H9 (cell line): ENCODE results near the gene APPL2. TPM values are rescaled to one million over a fixed set of nuclear protein-coding genes. Genes with fewer than 3 reads are reported as not detected.

Experiments
- DNase-seq: peaks from one replicate; pipeline ENCODE4 v3.0.0-alpha.2; 2017
- H2AFZ ChIP-seq: one replicate; pipeline ENCODE4 v1.6.1; 2013; ENCODE audit warnings: mild to moderate bottlenecking, low read length, control low read depth, moderate library complexity
- H2AK5ac ChIP-seq: 2 replicates; pipeline ENCODE4 v1.6.1; 2013; ENCODE audit warnings: low read length, control low read depth, mixed read lengths; ENCODE audit not compliant: insufficient read length
- H2BK120ac ChIP-seq: one replicate; pipeline ENCODE4 v1.6.1; 2013; ENCODE audit warnings: low read depth, mild to moderate bottlenecking, low read length, control low read depth, inconsistent platforms; ENCODE audit not compliant: poor library complexity, severe bottlenecking
- H2BK12ac ChIP-seq: 2 replicates; pipeline ENCODE4 v1.6.1; 2013; ENCODE audit warnings: low read length, control low read depth, mixed read lengths, low read depth; ENCODE audit not compliant: insufficient read length
- H2BK15ac ChIP-seq: 2 replicates; pipeline ENCODE4 v1.6.1; 2013; ENCODE audit warnings: low read depth, low read length, control low read depth
- H2BK20ac ChIP-seq: one replicate; pipeline ENCODE4 v1.6.1; 2013; ENCODE audit warnings: low read depth, mild to moderate bottlenecking, low read length, control low read depth, inconsistent platforms; ENCODE audit not compliant: poor library complexity, severe bottlenecking
- H2BK5ac ChIP-seq: 2 replicates; pipeline ENCODE4 v1.6.1; 2013; ENCODE audit warnings: low read length, control low read depth, mixed read lengths; ENCODE audit not compliant: insufficient read length
- H3K14ac ChIP-seq: 2 replicates; pipeline ENCODE4 v1.6.1; 2013; ENCODE audit warnings: low read length, control low read depth; ENCODE audit not compliant: insufficient read depth
- H3K18ac ChIP-seq: 2 replicates; pipeline ENCODE4 v1.6.1; 2013; ENCODE audit warnings: low read depth, mild to moderate bottlenecking, mixed read lengths, low read length, control low read depth; ENCODE audit not compliant: insufficient read length
- H3K23ac ChIP-seq: 2 replicates; pipeline ENCODE4 v1.6.1; 2013; ENCODE audit warnings: low read length, control low read depth, mixed read lengths, low read depth; ENCODE audit not compliant: insufficient read length
- H3K23me2 ChIP-seq: 2 replicates; pipeline ENCODE4 v1.6.1; 2013; ENCODE audit warnings: low read depth, mild to moderate bottlenecking, mixed read lengths, low read length, control low read depth; ENCODE audit not compliant: insufficient read length, poor library complexity, severe bottlenecking
- H3K27ac ChIP-seq: 2 replicates; pipeline ENCODE4 v1.5.1; 2013; ENCODE audit warnings: low read length, control low read depth, mixed read lengths, low read depth; ENCODE audit not compliant: insufficient read length
- H3K27me3 ChIP-seq: 2 replicates; pipeline ENCODE4 v1.6.1; 2013; ENCODE audit warnings: low read length, control low read depth, inconsistent platforms; ENCODE audit not compliant: insufficient read depth
- H3K4ac ChIP-seq: 2 replicates; pipeline ENCODE4 v1.6.1; 2013; ENCODE audit warnings: low read depth, mild to moderate bottlenecking, control low read depth, inconsistent platforms, low read length, moderate library complexity
- H3K4me1 ChIP-seq: 2 replicates; pipeline ENCODE4 v1.6.1; 2013; ENCODE audit warnings: low read length, control low read depth, inconsistent platforms; ENCODE audit not compliant: insufficient read depth
- H3K4me2 ChIP-seq: 2 replicates; pipeline ENCODE4 v1.6.1; 2013; ENCODE audit warnings: low read length, control low read depth, mixed read lengths; ENCODE audit not compliant: insufficient read length, insufficient read depth
- H3K56ac ChIP-seq: 2 replicates; pipeline ENCODE4 v1.6.1; 2013; ENCODE audit warnings: low read depth, mild to moderate bottlenecking, mixed read lengths, low read length, control low read depth; ENCODE audit not compliant: insufficient read length
- H3K79me1 ChIP-seq: 2 replicates; pipeline ENCODE4 v1.6.1; 2013; ENCODE audit warnings: low read depth, mild to moderate bottlenecking, moderate library complexity, low read length, control low read depth, inconsistent platforms; ENCODE audit not compliant: insufficient read depth, poor library complexity, severe bottlenecking
- H3K79me2 ChIP-seq: 2 replicates; pipeline ENCODE4 v1.6.1; 2013; ENCODE audit warnings: low read length, control low read depth, inconsistent platforms; ENCODE audit not compliant: insufficient read depth
- H3K9ac ChIP-seq: 2 replicates; pipeline ENCODE4 v1.6.1; 2013; ENCODE audit warnings: low read length, control low read depth, mixed read lengths; ENCODE audit not compliant: insufficient read length; ENCODE audit errors: extremely low read depth
- H3K9me3 ChIP-seq: one replicate; pipeline ENCODE4 v1.6.1; 2013; ENCODE audit warnings: low read depth, low read length, inconsistent platforms; ENCODE audit not compliant: control insufficient read depth
- H3T11ph ChIP-seq: one replicate; pipeline ENCODE4 v1.6.1; 2013; ENCODE audit warnings: mild to moderate bottlenecking, low read length, control low read depth, inconsistent platforms
- H4K20me1 ChIP-seq: one replicate; pipeline ENCODE4 v1.6.1; 2013; ENCODE audit not compliant: control insufficient read depth, insufficient read length, insufficient read depth
- H4K5ac ChIP-seq: 2 replicates; pipeline ENCODE4 v1.6.1; 2013; ENCODE audit warnings: low read depth, mild to moderate bottlenecking, mixed read lengths, low read length, control low read depth; ENCODE audit not compliant: insufficient read length
- H4K8ac ChIP-seq: replicated peaks from 2 replicates; pipeline ENCODE4 v1.6.1; 2013; ENCODE audit warnings: low read length, control low read depth, mixed read lengths, low read depth; ENCODE audit not compliant: insufficient read length
- H4K91ac ChIP-seq: 2 replicates; pipeline ENCODE4 v1.6.1; 2013; ENCODE audit warnings: low read depth, mild to moderate bottlenecking, moderate library complexity, mixed read lengths, low read length, control low read depth; ENCODE audit not compliant: insufficient read length
- H3K27ac Mint-ChIP-seq, 3 experiments: 2 replicates in 2 of 3; 3 replicates in 1 of 3; pipeline ENCODE4 v1.8.0; 2020 to 2021; ENCODE audit warnings: mixed read lengths in 3 of 3, mild to moderate bottlenecking in 1 of 3, moderate library complexity in 1 of 3
- H3K27me3 Mint-ChIP-seq: 2 replicates; pipeline ENCODE4 v1.8.0; 2021; ENCODE audit warnings: low read depth, mild to moderate bottlenecking, moderate library complexity, mixed read lengths
- H3K36me3 Mint-ChIP-seq, 3 experiments: 2 replicates in 2 of 3; 3 replicates in 1 of 3; pipeline ENCODE4 v1.8.0; 2020 to 2021; ENCODE audit warnings: low read depth in 3 of 3, mixed read lengths in 3 of 3; ENCODE audit not compliant: insufficient read depth in 1 of 3
- H3K4me1 Mint-ChIP-seq, 2 experiments: 2 replicates each; pipeline ENCODE4 v1.8.0; 2020; ENCODE audit warnings: mixed read lengths in 2 of 2
- H3K4me3 Mint-ChIP-seq, 2 experiments: 2 replicates in 1 of 2; 3 replicates in 1 of 2; pipeline ENCODE4 v1.8.0; 2020 to 2021; ENCODE audit warnings: mild to moderate bottlenecking in 2 of 2, mixed read lengths in 2 of 2, moderate library complexity in 1 of 2
- H3K9me3 Mint-ChIP-seq, 2 experiments: 2 replicates in 1 of 2; 3 replicates in 1 of 2; pipeline ENCODE4 v1.8.0; 2020; ENCODE audit warnings: mild to moderate bottlenecking in 2 of 2, mixed read lengths in 2 of 2, moderate library complexity in 1 of 2
- CTCF ChIP-seq: fragments of 200-600 bp; sonication (generic); conservative IDR thresholded peaks from 3 replicates; pipeline ENCODE4 v1.8.0; 2021; ENCODE audit warnings: antibody characterized with exemption, mild to moderate bottlenecking
- WGBS: extraction: QIAGEN DNeasy Blood & Tissue Kit; methylation state at CpG from one replicate; pipeline ENCODE4 v1.1.7; 2013; ENCODE audit warnings: missing lambda C conversion rate, low lambda C conversion rate, mixed read lengths; ENCODE audit not compliant: insufficient read length; ENCODE audit errors: extremely low coverage; 5-methylcytosine and 5-hydroxymethylcytosine counted together
- total RNA-seq: library from RNA; stranded (reverse); gene quantifications from 2 replicates; pipeline ENCODE4 v1.2.1, GENCODE V29; 2021

The APPL2 gene
- total RNA-seq, 1 experiment from 2014 or later: 18.5 TPM

- Mint-ChIP-seq H3K4me1 (peaks cover 0 to 5% of the 10 kb centered on the region in 2 experiments; a peak in 1 of 4 replicates), H3K9me3 (no peaks in the 10 kb centered on the region), H3K4me3 (no peak overlapping the region), H3K27ac (no peak overlapping the region), H3K27me3 (no peaks in the 10 kb centered on the region), H3K36me3 (peaks cover 7 to 38% (median 30%) of the 10 kb centered on the region in 3 experiments; a peak in 6 of 7 replicates)
- H2BK120ac ChIP-seq: no peak overlapping the region
- H3K56ac ChIP-seq: no peak overlapping the region
- H2AFZ ChIP-seq: no peak overlapping the region
- H3K9me3 ChIP-seq: no peaks in the 10 kb centered on the region
- TF ChIP-seq CTCF: no peak
- H2BK5ac ChIP-seq: no peak overlapping the region
- H3K79me2 ChIP-seq: no peaks in the 10 kb centered on the region
- H3K4ac ChIP-seq: no peak overlapping the region
- H2BK20ac ChIP-seq: no peak overlapping the region
- H4K8ac ChIP-seq: no peak overlapping the region
- no peak overlapping the region for H3K4me2 ChIP-seq
- no peak overlapping the region for H2BK12ac ChIP-seq
- H3K27ac ChIP-seq: no peak overlapping the region
- no peak overlapping the region for H2BK15ac ChIP-seq
- no peak overlapping the region for H3K14ac ChIP-seq
- no CpG with 5 or more reads among the region's 10 CpGs for WGBS
- no peak overlapping the region for H4K5ac ChIP-seq
- no peak overlapping the region for H3T11ph ChIP-seq
- H3K9ac ChIP-seq: no peak overlapping the region
- H3K23ac ChIP-seq: no peak overlapping the region
- H3K27me3 ChIP-seq: no peaks in the 10 kb centered on the region
- H3K4me1 ChIP-seq: no peaks in the 10 kb centered on the region
- no peak overlapping the region for H2AK5ac ChIP-seq
- no peak overlapping the region for H3K18ac ChIP-seq
- DNase-seq: no peak
- H4K91ac ChIP-seq: no peak overlapping the region
- no peaks in the 10 kb centered on the region for H3K23me2 ChIP-seq
- no peaks in the 10 kb centered on the region for H4K20me1 ChIP-seq
- H3K79me1 ChIP-seq: no peaks in the 10 kb centered on the region
These were observed 30.5 kb downstream of the APPL2 start for GRCh38 chr12:105205322-105206048.
